Measurements from ENCODE around the gene LRTM1.

The LRTM1 gene

GRCh38 chr3:54892168-54892567 is 35.7 kb downstream of the LRTM1 start:
- no peak for TF ChIP-seq CTCF (conservative IDR thresholded peaks at IDR 0.05)
- peak overlapping the region; percentile 89 for H3K27ac ChIP-seq

GRCh38 chr3:54891540-54891897 is 36.3 kb downstream of the LRTM1 start:
- H3K27ac ChIP-seq: peak overlapping the region; percentile 89
- TF ChIP-seq CTCF (conservative IDR thresholded peaks at IDR 0.05): peak; percentile 67

- peak overlapping the region; percentile 89; the same call in 1 of the 2 replicates for H3K27ac ChIP-seq
- no peak for TF ChIP-seq CTCF (conservative IDR thresholded peaks at IDR 0.05)
These were observed 38.1 kb downstream of the LRTM1 start for GRCh38 chr3:54889731-54890130.

GRCh38 chr3:54888873-54889272 is 39.0 kb downstream of the LRTM1 start:
- TF ChIP-seq CTCF (conservative IDR thresholded peaks at IDR 0.05): no peak
- H3K27ac ChIP-seq: no peak overlapping the region

- no peak overlapping the region for H3K27ac ChIP-seq
- no peak for TF ChIP-seq CTCF (conservative IDR thresholded peaks at IDR 0.05)
These were observed 39.7 kb downstream of the LRTM1 start for GRCh38 chr3:54888162-54888561.

GRCh38 chr3:54882129-54882833 is 45.6 kb downstream of the LRTM1 start:
- TF ChIP-seq CTCF (conservative IDR thresholded peaks at IDR 0.05): no peak
- H3K27ac ChIP-seq: no peak overlapping the region

GRCh38 chr3:54878145-54878544 is 49.7 kb downstream of the LRTM1 start:
- no peak for TF ChIP-seq CTCF (conservative IDR thresholded peaks at IDR 0.05)
- H3K27ac ChIP-seq: no peak overlapping the region

Measured in VCaP (cell line).